IMR-90 (cell line): ENCODE measurements around the gene KCNK5.

Experiments used
- CHD1 ChIP-seq: IDR thresholded peaks from 2 replicates; pipeline ENCODE4 v1.6.1; 2012; ENCODE audit warnings: low read depth, low read length, improper control_type of control experiment
- CTCF ChIP-seq: conservative IDR thresholded peaks from 2 replicates; pipeline ENCODE4 v1.5.1; 2012; ENCODE audit warnings: mild to moderate bottlenecking, low read depth, low read length, improper control_type of control experiment
- FOS ChIP-seq: fragments of 150-350 bp; IDR thresholded peaks from 2 replicates; pipeline ENCODE4 v1.6.1; 2016; ENCODE audit warnings: low read depth, low read length
- MXI1 ChIP-seq: IDR thresholded peaks from 2 replicates; pipeline ENCODE4 v1.6.1; 2012; ENCODE audit warnings: low read depth, mild to moderate bottlenecking, low read length, moderate library complexity, borderline replicate concordance
- POLR2A ChIP-seq: IDR thresholded peaks from 2 replicates; pipeline ENCODE4 v1.6.1; 2012; ENCODE audit warnings: mild to moderate bottlenecking, low read depth, low read length
- RAD21 ChIP-seq: IDR thresholded peaks from 2 replicates; pipeline ENCODE4 v1.6.1; 2012; ENCODE audit warnings: low read length, improper control_type of control experiment
- RCOR1 ChIP-seq: IDR thresholded peaks from 2 replicates; pipeline ENCODE4 v1.6.1; 2012; ENCODE audit warnings: mild to moderate bottlenecking, low read length, improper control_type of control experiment; ENCODE audit not compliant: insufficient replicate concordance
- RFX5 ChIP-seq: IDR thresholded peaks from 2 replicates; pipeline ENCODE4 v1.8.0; 2012; ENCODE audit warnings: low read depth, mild to moderate bottlenecking, low read length, moderate library complexity
- SMC3 ChIP-seq: fragments of 150-350 bp; IDR thresholded peaks from 2 replicates; pipeline ENCODE4 v1.6.1; 2016; ENCODE audit warnings: low read depth, mild to moderate bottlenecking, antibody characterized with exemption, low read length, moderate library complexity
- TF ChIP-seq, protein P1 (sequence below): fragments of 150-350 bp; IDR thresholded peaks from 2 replicates; pipeline ENCODE4 v1.6.1; 2016; ENCODE audit warnings: low read depth, mild to moderate bottlenecking, low read length, moderate library complexity, borderline replicate concordance
- TF ChIP-seq, protein P2 (sequence below): fragments of 150-350 bp; IDR thresholded peaks from 2 replicates; pipeline ENCODE4 v1.6.1; 2017; ENCODE audit warnings: mild to moderate bottlenecking, antibody characterized with exemption, low read length, low read depth

DNA sequence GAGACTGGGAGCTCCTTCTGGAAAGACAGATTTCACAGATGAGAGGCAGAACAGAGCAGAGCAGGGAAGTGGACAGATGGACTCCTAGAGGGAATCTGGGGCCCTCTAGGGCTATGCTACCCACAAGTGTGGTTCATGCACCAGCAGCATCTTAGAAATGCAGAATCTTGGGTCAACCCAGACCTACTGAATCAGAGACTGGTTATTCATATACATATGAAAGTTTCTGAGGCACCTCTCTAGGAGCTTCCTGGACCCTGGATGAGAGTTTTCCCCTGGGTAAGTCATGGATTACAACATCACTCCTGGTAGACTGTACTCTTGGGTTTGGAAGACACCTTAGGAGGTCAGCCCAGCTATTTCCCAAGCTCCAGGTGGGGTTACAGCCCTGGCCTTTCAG, 58.9 kb downstream of the KCNK5 start:
- TF ChIP-seq CTCF (no peak), POLR2A (no peak), RCOR1 (no peak), RFX5 (no peak), SMC3 (no peak), RAD21 (no peak), CHD1 (no peak), MXI1 (no peak), FOS (no peak)
- TF ChIP-seq, protein P1, sequence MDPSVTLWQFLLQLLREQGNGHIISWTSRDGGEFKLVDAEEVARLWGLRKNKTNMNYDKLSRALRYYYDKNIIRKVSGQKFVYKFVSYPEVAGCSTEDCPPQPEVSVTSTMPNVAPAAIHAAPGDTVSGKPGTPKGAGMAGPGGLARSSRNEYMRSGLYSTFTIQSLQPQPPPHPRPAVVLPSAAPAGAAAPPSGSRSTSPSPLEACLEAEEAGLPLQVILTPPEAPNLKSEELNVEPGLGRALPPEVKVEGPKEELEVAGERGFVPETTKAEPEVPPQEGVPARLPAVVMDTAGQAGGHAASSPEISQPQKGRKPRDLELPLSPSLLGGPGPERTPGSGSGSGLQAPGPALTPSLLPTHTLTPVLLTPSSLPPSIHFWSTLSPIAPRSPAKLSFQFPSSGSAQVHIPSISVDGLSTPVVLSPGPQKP = no peak
- TF ChIP-seq, protein P2, sequence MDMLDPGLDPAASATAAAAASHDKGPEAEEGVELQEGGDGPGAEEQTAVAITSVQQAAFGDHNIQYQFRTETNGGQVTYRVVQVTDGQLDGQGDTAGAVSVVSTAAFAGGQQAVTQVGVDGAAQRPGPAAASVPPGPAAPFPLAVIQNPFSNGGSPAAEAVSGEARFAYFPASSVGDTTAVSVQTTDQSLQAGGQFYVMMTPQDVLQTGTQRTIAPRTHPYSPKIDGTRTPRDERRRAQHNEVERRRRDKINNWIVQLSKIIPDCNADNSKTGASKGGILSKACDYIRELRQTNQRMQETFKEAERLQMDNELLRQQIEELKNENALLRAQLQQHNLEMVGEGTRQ = no peak
